Activated naive CD8-positive, alpha-beta T cell treated with anti-CD3 and anti-CD28 coated beads, Interleukin-2, amount 50 U/mL, for 24 hours (primary cell): ENCODE measurements around the gene NGDN.
"Not testable (repeated sequence)": the region's sequence is repeated elsewhere in the genome, so short reads cannot be mapped to it uniquely, and the experiment has no call there.

Source experiments
- ATAC-seq: fragments of 150-1000 bp; cut with Tn5 transposase; one replicate; pipeline ENCODE4 v1.10.0; 2021
- DNase-seq: peaks from one replicate; pipeline ENCODE4 v3.0.0; 2021
- H3K27ac Mint-ChIP-seq: one replicate; pipeline ENCODE4 v1.8.0; 2021; ENCODE audit warnings: mild to moderate bottlenecking, mixed read lengths
- H3K27me3 Mint-ChIP-seq: one replicate; pipeline ENCODE4 v1.8.0; 2021; ENCODE audit warnings: mixed read lengths
- H3K36me3 Mint-ChIP-seq: one replicate; pipeline ENCODE4 v1.8.0; 2021; ENCODE audit warnings: low read depth, mixed read lengths
- H3K4me1 Mint-ChIP-seq: one replicate; pipeline ENCODE4 v1.8.0; 2021; ENCODE audit warnings: mixed read lengths
- H3K4me3 Mint-ChIP-seq: one replicate; pipeline ENCODE4 v1.8.0; 2021; ENCODE audit warnings: mild to moderate bottlenecking, moderate library complexity, mixed read lengths
- H3K9me3 Mint-ChIP-seq: one replicate; pipeline ENCODE4 v1.8.0; 2021; ENCODE audit warnings: mixed read lengths

NGDN gene

DNA sequence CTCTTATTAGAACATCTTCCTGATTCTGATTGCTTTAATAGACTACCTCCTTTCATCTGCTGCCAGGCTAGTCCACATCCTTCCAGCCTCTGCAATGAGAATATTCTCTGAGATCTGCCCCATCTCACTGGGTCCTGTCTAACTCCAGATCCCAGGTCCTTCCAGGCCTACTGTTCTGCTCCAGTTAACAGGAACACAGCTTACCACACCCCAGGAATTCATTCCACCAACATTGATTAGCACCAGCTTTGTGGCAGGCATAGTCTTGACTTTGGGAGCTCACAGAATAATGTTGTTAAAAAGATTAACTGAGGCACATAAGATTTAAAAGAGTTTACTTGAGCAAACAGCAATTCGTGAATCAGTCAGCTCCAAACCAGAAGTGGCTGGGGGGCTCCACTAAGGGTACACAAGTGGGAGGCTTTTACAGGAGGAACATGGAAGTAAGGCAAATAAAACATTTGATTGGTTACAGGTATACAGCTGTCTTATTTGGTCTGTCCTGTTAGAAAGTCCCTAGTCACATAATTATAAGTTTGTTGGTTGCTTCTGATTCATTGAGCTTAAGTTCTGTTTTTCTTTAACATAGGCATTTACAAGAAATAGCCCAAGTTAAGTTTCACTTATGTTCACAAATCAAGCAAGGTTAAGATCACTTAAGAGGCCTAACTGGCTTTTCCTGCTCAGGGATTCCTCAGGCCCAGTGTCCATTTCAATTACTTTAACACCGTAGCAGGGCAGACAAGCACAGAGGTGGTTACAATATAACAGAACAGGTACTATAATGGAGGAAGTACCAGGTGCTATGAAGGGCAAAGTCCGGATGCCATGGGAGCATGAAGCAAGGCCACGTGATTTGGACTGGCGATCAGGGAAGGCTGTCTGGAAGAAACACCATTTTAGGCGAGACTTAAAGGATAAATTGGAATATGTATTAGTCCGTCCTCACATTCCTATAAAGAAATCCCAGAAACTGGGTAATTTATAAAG is 21.8 kb upstream of the NGDN start:
- ATAC-seq (peak; percentile 28), DNase-seq (no peak)
- H3K4me3 Mint-ChIP-seq: no peak overlapping the region
- no peaks in the 10 kb centered on the region for H3K36me3 Mint-ChIP-seq
- peak overlapping the region; percentile 36 for H3K27ac Mint-ChIP-seq
- H3K27me3 Mint-ChIP-seq: peaks cover 8% of the 10 kb centered on the region
- H3K9me3 Mint-ChIP-seq: no peaks in the 10 kb centered on the region
- no peaks in the 10 kb centered on the region for H3K4me1 Mint-ChIP-seq

DNA sequence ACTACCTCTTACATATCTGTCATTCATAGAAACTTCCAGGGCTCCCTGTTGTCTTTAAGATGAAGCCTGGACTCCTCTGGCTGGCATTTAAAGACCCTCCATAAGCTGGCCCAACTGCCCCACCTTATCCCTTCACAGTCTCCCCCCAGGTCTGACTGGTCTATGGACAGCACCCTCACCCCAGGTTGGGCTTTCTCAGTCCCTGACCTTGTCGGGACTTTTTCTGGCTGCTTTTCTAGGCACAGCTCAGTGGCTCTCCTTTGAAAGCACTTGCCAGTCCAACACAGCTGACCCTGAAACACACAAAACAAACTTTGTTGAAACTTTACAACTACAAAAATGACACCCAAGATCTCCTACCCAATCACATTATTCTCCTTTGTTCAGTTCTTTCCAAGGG is 20.2 kb upstream of the NGDN start:
- Mint-ChIP-seq H3K4me1 (no peaks in the 10 kb centered on the region), H3K27ac (no peak overlapping the region)

DNA sequence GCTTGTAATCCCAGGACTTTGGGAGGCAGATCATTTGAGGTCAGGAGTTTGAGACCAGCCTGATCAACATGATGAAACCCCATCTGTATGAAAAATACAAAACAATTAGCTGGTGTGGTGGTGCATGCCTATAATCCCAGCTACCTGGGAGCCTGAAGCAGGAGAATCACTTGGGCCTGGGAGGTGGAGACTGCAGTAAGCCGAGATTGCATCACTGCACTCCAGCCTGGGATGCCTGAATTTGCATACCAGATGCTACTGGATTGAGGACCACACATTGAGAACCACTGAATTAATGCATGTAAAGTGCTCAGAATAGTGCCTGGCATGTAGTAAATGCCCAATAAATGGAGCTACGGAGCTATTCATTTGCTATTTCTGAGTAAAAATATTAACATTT is 19.1 kb upstream of the NGDN start:
- Mint-ChIP-seq H3K4me1 (no peaks in the 10 kb centered on the region), H3K9me3 (no peaks in the 10 kb centered on the region), H3K36me3 (no peaks in the 10 kb centered on the region), H3K27me3 (peaks cover 13% of the 10 kb centered on the region), H3K4me3 (no peak overlapping the region), H3K27ac (no peak overlapping the region)
- ATAC-seq (no peak), DNase-seq (no peak)

More for the DNA sequence above, 20.2 kb upstream of the NGDN start:
- H3K4me3 Mint-ChIP-seq: no peak overlapping the region
- H3K36me3 Mint-ChIP-seq: no peaks in the 10 kb centered on the region
- H3K9me3 Mint-ChIP-seq: no peaks in the 10 kb centered on the region
- peaks cover 8% of the 10 kb centered on the region for H3K27me3 Mint-ChIP-seq
- ATAC-seq (no peak), DNase-seq (no peak)

DNA sequence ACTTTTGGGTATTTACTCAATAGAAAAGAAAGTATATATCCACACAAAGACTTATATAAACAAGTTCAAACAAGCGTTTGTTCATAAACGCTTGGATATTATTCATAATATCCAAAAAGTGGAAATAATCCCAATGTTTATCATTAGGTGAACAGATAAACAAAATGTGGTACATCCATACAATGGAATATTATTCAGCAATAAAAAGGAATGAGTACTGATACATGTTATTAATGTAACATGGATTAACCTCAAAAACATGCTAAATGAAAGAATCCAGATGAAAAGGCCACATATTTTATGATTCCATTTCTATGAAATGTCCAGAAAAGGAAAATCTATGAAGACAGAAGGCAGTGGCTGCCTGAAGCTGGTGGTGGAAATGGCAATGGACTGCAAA is 17.3 kb upstream of the NGDN start:
- Mint-ChIP-seq H3K9me3 (no peaks in the 10 kb centered on the region), H3K4me1 (no peaks in the 10 kb centered on the region), H3K4me3 (no peak overlapping the region), H3K27ac (no peak overlapping the region), H3K36me3 (no peaks in the 10 kb centered on the region), H3K27me3 (peaks cover 20% of the 10 kb centered on the region)
- no peak for ATAC-seq
- no peak for DNase-seq

DNA sequence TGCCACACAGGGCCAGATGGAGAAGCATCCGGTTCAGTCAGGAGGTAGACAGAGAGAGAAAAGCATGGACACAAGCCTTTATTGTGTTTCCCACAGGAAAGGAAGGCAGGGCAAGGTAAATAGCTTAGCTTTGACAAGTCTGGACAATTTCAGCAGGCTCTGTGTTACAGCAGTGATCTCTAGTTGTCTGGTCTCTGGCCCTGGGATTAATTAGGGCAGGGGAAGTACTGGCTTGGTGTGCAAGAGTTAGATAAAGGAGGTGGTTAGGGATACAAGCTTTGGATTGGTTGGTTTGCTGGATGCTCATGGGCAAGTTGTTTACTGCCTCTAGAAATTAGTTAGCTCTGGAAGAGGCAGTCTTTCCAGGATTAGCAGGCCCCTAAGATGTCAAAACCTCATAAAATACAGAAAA is 15.1 kb upstream of the NGDN start:
- no peak overlapping the region for H3K27ac Mint-ChIP-seq
- no peak overlapping the region for H3K4me3 Mint-ChIP-seq
- H3K27me3 Mint-ChIP-seq: peaks cover 26% of the 10 kb centered on the region
- no peaks in the 10 kb centered on the region for H3K36me3 Mint-ChIP-seq
- H3K9me3 Mint-ChIP-seq: no peaks in the 10 kb centered on the region
- no peaks in the 10 kb centered on the region for H3K4me1 Mint-ChIP-seq
- DNase-seq (no peak), ATAC-seq (no peak)

DNA sequence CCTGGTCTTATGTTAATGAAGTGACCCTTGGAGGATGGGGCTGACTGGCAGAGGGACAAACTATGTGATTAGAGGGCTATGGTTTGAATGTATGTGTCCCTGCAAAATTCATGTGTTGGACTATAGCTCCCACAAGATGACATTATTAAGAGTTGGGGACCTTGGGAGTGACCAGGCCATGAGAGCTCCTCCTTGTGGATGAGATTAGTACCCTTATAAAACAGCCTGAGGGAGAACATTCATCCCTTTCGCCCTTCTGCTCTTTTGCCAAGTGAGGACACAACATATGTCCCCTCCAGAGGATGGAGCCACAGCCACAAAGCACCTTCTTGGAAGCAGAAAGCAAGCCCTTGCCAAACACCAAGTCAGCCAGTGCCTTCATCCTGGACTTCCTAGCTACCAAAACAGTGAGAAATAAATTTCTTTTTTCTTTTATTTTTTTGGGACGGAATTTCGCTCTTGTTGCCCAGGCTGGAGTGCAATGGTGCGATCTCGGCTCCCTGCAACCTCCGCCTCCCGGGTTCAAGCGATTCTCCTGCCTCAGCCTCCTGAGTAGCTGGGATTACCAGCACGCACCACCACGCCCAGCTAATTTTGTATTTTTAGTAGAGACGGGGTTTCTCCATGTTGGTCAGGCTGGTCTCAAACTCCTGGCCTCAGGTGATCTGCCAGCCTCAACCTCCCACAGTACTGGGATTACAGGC is 12.5 kb upstream of the NGDN start:
- ATAC-seq, DNase-seq, H3K9me3 Mint-ChIP-seq, H3K4me1 Mint-ChIP-seq, H3K27ac Mint-ChIP-seq, H3K4me3 Mint-ChIP-seq, H3K36me3 Mint-ChIP-seq: not testable (repeated sequence)
- peaks cover 27% of the 10 kb centered on the region for H3K27me3 Mint-ChIP-seq

DNA sequence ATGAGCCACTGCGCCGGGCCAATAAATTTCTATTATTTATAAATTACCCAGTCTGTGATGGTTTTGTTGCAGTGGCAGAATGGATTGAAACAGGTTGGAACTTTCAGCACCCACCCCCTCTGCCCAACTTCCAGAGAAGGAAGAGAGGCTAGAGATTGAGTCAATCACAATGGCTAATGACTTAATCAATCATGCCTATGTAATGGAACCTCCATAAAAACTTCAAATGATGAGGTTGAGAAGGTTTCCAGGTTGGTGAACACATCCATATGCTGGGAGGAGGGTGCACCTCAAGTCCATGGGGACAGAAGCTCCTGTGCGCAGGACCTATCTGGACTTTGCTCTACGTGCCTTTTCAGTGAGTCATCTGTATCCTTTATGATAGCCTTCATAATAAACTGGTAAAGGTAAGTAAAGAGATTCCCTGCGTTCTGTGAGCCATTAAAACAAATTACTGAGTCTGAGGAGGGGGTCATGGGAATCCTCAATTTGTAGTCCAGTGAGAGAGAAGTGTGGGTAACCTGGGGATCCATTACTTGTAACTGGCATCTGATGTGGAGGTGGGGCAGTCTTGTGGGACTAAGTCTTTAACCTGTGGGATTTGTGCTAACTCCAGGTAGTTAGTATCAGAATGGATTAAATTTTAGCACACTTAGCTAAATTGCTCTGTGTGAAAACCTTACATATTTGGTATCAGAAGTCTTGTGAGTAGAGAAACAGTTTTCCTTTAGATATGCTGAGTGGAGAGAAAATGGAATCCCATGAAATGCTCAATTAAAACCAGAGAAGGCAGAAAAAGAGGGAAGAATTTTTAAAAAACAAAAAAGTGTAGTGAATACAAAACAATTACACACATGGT is 11.7 kb upstream of the NGDN start:
- DNase-seq (no peak), ATAC-seq (no peak)
- H3K27me3 Mint-ChIP-seq: peaks cover 23% of the 10 kb centered on the region
- H3K4me1 Mint-ChIP-seq: no peaks in the 10 kb centered on the region
- no peaks in the 10 kb centered on the region for H3K9me3 Mint-ChIP-seq
- H3K36me3 Mint-ChIP-seq: no peaks in the 10 kb centered on the region
- no peak overlapping the region for H3K4me3 Mint-ChIP-seq
- no peak overlapping the region for H3K27ac Mint-ChIP-seq

DNA sequence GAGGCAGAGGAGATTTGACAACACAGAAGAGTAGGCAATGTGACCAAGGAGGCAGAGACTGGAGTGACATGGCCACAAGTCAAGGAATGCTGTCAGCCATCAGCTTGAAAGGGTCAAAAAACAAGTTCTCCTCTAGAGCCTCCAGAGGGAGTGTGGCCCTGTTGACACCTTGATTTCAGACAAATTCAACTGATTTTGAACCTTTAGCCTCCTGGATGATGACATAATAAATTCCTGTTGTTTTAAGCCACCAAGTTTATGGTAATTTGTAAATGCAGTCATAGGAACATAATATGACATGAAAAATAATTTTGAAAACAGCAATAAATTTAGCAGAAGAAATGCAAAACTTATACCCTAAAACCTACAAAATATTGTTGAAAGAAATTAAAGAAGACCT is 8.5 kb upstream of the NGDN start:
- peaks cover 17% of the 10 kb centered on the region for H3K27me3 Mint-ChIP-seq
- no peaks in the 10 kb centered on the region for H3K4me1 Mint-ChIP-seq
- H3K4me3 Mint-ChIP-seq: no peak overlapping the region
- H3K27ac Mint-ChIP-seq: no peak overlapping the region
- ATAC-seq (no peak), DNase-seq (no peak)
- H3K36me3 Mint-ChIP-seq: no peaks in the 10 kb centered on the region
- H3K9me3 Mint-ChIP-seq: no peaks in the 10 kb centered on the region

DNA sequence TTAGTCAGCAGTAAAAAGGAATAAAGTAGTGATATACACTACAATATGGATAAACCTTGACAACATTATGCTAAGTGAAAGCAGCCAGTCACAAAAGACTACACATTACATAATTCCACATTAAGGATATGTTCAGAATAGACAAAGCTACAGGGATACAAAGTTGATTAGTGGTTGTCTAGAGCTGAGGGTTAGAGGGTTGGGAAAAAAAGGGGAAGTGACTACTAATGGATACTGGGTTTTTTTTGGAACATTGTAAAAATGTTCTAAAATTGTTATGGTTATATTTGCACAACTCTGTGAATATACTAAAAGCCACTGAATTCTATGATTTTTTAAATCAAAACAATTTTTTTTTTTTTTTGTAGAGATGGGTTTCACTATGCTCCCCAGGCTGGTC is 4.8 kb upstream of the NGDN start:
- H3K27ac Mint-ChIP-seq: no peak overlapping the region
- H3K4me1 Mint-ChIP-seq: no peaks in the 10 kb centered on the region
- H3K36me3 Mint-ChIP-seq: no peaks in the 10 kb centered on the region
- DNase-seq (no peak), ATAC-seq (no peak)
- no peak overlapping the region for H3K4me3 Mint-ChIP-seq
- H3K9me3 Mint-ChIP-seq: no peaks in the 10 kb centered on the region
- H3K27me3 Mint-ChIP-seq: peaks cover 2% of the 10 kb centered on the region

DNA sequence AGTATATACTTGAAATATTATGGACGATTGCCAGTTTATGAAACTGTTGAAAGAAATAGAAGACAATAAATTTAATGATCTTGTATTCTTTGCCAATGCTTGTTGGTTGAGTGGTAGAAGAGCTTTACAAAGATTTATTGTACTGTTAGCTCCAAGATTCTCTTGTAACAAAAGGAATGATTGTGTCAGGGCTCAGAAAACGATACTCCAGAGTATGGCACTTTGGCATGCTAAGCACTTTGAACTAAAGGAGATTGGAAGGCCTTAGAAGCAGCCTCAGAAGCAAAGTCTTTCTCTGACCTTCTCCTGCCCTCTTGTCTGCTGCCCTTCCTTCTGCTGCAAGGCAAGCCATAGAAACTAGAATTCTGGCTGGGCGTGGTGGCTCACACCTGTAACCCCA is 4.2 kb upstream of the NGDN start:
- ATAC-seq: no peak
- peaks cover 2% of the 10 kb centered on the region for H3K27me3 Mint-ChIP-seq
- no peaks in the 10 kb centered on the region for H3K4me1 Mint-ChIP-seq
- no peak for DNase-seq
- no peak overlapping the region for H3K4me3 Mint-ChIP-seq
- H3K9me3 Mint-ChIP-seq: no peaks in the 10 kb centered on the region
- peaks cover 2% of the 10 kb centered on the region for H3K36me3 Mint-ChIP-seq
- no peak overlapping the region for H3K27ac Mint-ChIP-seq

DNA sequence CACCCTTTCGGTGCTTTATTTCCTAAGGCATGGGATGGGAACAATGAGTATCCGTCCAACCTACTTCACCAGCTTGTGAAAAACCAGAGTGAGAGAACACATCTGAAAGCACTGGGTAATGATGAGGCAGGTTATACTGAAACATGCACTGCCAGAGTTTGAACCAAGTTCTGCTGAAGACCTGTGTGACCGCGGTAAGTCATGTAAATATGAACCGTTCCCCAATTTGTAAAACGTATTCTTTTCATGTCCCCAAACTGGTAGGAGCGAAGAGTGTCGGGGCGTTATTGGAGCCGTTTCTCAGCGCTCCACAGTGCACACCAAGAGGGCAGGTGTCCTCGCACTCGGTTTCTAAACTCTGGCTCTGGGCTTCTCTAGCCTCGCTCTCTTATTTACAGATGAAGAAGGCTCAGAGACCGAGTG is 788 bp upstream of the NGDN start:
- no peak overlapping the region for H3K27ac Mint-ChIP-seq
- no peaks in the 10 kb centered on the region for H3K27me3 Mint-ChIP-seq
- H3K4me3 Mint-ChIP-seq: no peak overlapping the region
- no peaks in the 10 kb centered on the region for H3K9me3 Mint-ChIP-seq
- H3K36me3 Mint-ChIP-seq: peaks cover 25% of the 10 kb centered on the region
- DNase-seq (no peak), ATAC-seq (peak; percentile 0)
- H3K4me1 Mint-ChIP-seq: no peaks in the 10 kb centered on the region

DNA sequence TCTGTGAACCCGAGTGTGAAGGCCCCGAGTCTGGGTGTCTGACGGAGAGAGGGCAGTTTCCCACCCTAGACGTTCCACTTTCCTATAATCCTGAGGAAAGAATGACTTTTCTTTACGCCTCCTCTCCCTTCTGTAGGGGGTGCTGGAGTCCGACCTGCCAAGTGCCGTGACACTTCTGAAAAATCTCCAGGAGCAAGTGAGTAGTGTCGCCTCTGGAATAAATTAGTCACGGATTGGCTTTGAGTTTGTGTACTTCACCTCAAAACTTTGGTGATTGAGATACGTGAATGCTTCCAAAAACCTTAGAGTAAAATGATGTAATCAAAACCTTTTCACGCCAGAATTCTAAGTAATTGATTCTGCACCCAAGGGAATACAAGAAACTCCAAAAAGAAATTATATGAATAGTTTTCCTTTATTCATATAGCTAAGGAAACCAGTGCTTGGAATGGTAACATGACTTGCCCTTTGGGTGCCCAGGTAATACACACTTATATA is 452 bp downstream of the NGDN start:
- DNase-seq: no peak
- Mint-ChIP-seq H3K27ac (no peak overlapping the region), H3K27me3 (no peaks in the 10 kb centered on the region), H3K36me3 (peaks cover 34% of the 10 kb centered on the region), H3K9me3 (no peaks in the 10 kb centered on the region), H3K4me3 (no peak overlapping the region), H3K4me1 (no peaks in the 10 kb centered on the region)
- ATAC-seq: peak; percentile 22

DNA sequence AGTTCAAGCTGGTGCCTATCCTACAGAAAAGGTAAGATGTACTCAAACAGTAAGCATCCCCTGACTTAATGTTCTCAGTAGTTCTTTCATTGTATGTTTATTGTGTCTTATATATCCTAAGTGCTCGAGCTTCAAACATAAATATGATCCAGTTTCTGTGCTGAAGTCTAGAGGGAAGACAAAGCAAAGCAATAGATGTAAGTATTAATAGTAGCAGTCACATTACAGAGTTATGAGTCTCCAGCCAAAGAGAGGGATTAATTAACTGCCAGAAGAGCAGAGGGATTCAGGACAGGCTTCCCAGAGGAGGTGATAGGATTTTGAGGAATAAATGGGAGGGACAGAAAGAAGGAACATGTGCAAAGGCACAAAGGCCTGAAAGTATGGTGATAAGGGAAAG is 1.4 kb downstream of the NGDN start:
- H3K27ac Mint-ChIP-seq: no peak overlapping the region
- DNase-seq: no peak
- no peaks in the 10 kb centered on the region for H3K9me3 Mint-ChIP-seq
- H3K4me3 Mint-ChIP-seq: no peak overlapping the region
- ATAC-seq: no peak
- H3K4me1 Mint-ChIP-seq: no peaks in the 10 kb centered on the region
- H3K27me3 Mint-ChIP-seq: no peaks in the 10 kb centered on the region
- H3K36me3 Mint-ChIP-seq: peaks cover 43% of the 10 kb centered on the region

DNA sequence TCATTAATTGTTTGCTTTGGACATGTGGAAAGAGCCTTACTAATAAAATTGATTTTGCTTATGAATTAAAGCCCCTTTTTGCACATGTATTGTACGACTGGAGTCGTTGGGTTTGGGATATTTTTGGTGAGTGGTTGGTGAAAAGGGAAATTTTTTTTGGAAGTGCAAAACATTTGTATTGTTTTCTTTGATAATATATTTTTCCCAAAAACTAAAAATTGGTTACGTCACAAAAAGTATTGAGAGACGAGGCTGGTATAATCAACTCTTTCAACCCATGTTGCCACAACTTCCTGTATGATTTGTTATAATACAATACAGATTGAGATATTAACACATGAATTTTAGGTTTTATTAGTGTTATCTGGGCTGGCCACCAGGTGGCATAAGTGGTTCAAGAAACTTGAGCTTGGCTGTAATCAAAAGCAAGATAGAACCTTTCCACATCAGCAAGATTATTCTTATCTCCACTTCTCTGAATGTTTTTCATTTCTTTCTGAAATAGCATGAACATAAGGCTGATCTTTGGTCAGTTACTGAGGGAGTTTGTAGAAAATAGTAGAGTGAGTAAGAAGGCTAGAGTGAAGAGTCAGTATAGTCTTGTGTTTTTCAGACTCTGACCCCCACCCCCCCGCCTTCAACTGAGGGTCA is 8.7 kb downstream of the NGDN start:
- Mint-ChIP-seq H3K27ac (no peak overlapping the region), H3K27me3 (no peaks in the 10 kb centered on the region), H3K4me3 (no peak overlapping the region), H3K4me1 (no peaks in the 10 kb centered on the region), H3K9me3 (no peaks in the 10 kb centered on the region), H3K36me3 (peaks cover 49% of the 10 kb centered on the region)
- DNase-seq (peak; percentile 63), ATAC-seq (peak; percentile 40)
